BE2C (cell line): Measurements from ENCODE around the gene SEC16A.
A peak's percentile ranks its signal among the peaks of the same experiment; 100 is the strongest.

Experiments
- DNase-seq: peaks from one replicate; pipeline ENCODE4 v3.0.0-alpha.2; 2020
- H3K27me3 ChIP-seq: fragments of 250-450 bp; sonication (Bioruptor Pico); 2 replicates; pipeline ENCODE4 v1.5.1; 2020; ENCODE audit warnings: mild to moderate bottlenecking
- H3K36me3 ChIP-seq: fragments of 250-450 bp; sonication (Bioruptor Pico); 2 replicates; pipeline ENCODE4 v1.5.1; 2020; ENCODE audit warnings: mild to moderate bottlenecking
- H3K4me1 ChIP-seq: fragments of 250-450 bp; sonication (Bioruptor Pico); 2 replicates; pipeline ENCODE4 v1.5.1; 2020
- H3K4me3 ChIP-seq: 2 replicates; pipeline ENCODE4 v1.5.1; 2011; ENCODE audit warnings: low read depth, low read length
- H3K9me3 ChIP-seq: fragments of 250-450 bp; sonication (Bioruptor Pico); 2 replicates; pipeline ENCODE4 v1.5.1; 2020
- TF ChIP-seq, protein P1 (sequence below): IDR thresholded peaks from 2 replicates; pipeline ENCODE4 v1.5.1; 2012; ENCODE audit warnings: mild to moderate bottlenecking, low read depth, low read length

SEC16A gene

DNA sequence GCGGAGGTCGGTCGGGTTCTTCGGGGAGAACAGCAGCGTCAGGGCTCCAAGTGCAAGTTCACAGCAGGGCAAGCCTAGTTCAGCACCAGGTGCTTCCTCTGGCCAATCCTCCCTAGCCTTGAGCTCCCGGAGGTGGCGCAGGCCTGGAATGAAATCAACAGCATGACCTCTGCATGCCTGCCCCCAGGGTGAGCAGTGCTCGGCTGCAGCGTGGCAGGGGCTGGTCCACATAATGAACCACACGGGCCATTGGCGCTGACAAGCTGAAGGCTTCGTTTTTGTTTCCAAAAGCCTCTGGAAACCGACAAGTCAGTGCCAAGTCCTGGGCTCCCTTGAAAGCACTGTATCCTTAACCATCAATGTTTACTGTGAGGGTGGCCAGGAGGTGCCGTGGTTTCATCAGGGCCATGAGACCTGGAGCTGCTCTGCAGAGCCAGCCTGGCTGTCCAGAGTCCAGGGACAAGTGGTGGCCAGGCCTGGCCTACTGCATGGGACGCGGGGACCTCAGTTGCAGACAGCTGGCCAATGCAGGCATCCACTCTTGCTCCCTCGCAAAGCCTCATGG, 41.1 kb downstream of the SEC16A start:
- no peaks in the 10 kb centered on the region for H3K9me3 ChIP-seq
- no peak for DNase-seq
- no peaks in the 10 kb centered on the region for H3K27me3 ChIP-seq
- peaks cover 45% of the 10 kb centered on the region for H3K36me3 ChIP-seq
- H3K4me1 ChIP-seq: no peaks in the 10 kb centered on the region; the same call in 1 of the 2 replicates
- TF ChIP-seq, protein P1, sequence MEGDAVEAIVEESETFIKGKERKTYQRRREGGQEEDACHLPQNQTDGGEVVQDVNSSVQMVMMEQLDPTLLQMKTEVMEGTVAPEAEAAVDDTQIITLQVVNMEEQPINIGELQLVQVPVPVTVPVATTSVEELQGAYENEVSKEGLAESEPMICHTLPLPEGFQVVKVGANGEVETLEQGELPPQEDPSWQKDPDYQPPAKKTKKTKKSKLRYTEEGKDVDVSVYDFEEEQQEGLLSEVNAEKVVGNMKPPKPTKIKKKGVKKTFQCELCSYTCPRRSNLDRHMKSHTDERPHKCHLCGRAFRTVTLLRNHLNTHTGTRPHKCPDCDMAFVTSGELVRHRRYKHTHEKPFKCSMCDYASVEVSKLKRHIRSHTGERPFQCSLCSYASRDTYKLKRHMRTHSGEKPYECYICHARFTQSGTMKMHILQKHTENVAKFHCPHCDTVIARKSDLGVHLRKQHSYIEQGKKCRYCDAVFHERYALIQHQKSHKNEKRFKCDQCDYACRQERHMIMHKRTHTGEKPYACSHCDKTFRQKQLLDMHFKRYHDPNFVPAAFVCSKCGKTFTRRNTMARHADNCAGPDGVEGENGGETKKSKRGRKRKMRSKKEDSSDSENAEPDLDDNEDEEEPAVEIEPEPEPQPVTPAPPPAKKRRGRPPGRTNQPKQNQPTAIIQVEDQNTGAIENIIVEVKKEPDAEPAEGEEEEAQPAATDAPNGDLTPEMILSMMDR: no peak
- no peak overlapping the region for H3K4me3 ChIP-seq

DNA sequence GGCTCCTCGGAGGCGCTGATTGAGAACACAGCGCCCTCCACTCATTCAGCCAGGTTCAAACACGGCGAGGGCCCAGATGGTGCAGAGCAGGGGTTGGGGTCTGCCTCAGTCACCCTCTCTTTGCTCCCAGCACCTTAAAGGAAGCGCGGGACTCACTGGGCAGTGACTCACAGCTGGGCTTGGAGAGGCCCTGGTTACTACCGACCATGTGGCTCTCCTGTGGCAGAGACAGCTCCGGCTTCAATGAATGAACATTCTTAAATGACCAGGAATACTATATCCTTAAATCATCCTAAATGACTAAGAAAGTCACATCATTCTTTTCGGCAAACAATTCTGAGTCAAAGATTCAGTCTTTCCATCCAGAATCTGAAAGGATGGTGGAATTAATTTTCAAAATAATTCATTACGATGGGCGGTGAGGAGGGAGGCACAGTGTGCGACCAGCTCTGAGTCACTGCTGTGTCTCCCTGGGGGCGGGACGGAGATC, 41.6 kb downstream of the SEC16A start:
- Histone ChIP-seq H3K36me3 (peaks cover 42% of the 10 kb centered on the region), H3K4me1 (no peaks in the 10 kb centered on the region; the same call in 1 of the 2 replicates), H3K4me3 (no peak overlapping the region), H3K9me3 (no peaks in the 10 kb centered on the region), H3K27me3 (no peaks in the 10 kb centered on the region)
- TF ChIP-seq, protein P1: no peak
- DNase-seq: no peak

DNA sequence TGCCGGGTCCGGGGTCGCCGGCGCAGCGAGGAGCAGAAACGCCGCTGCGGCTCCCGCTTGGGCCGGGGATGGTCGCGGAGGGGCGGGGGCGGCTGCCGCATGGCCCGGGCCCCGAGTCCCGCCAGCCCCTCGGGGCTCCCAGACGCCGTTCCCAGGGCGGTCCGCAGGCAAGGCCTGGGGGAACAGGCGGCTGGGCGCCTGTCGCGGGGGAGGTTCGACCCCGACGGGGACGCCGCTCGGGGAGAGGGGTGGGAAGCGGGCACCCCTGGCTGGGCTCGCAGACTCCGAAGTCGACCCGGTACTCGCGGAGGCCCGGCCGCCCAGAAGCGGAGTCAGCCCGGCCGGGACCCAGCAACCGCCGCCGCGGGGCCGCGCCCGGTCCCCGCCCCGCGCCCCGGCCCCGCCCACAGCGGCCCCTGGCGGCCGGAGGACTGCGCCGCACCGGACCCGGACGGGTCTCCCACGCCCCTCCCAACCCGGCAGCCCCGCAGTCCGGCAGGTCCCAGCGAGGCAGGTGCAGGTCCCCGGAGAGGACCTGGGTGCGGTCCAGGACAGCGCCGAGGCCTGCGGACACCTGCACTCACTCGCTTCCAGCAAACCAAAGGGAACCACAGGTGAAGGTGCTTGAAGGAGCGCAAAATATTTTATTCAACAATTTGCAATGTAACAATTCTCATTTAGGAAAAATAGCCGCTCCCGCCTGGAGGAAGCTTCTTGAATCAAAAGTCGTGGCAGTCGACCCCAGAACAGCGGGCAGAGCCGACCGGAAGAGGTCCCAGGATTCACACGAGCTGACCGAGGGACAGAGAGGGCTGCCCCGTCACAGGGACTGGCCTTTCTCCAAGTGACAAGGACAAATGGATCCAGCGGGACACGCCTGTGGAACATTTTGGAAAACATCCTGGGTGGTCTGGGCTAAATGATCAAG, 43.1 kb downstream of the SEC16A start, which contains the start of gene INPP5E:
Gene INPP5E (minus strand): TSS at position 365 of the 928 bp plus-strand sequence. CDS start 426 bp downstream, outside the sequence.
- Histone ChIP-seq H3K36me3 (peaks cover 36% of the 10 kb centered on the region), H3K4me1 (no peaks in the 10 kb centered on the region; the same call in 1 of the 2 replicates), H3K4me3 (peak within 1 kb of the TSS; percentile 79), H3K9me3 (no peaks in the 10 kb centered on the region), H3K27me3 (no peaks in the 10 kb centered on the region)
- peak; percentile 83 for DNase-seq
- TF ChIP-seq, protein P1: peak; percentile 41

DNA sequence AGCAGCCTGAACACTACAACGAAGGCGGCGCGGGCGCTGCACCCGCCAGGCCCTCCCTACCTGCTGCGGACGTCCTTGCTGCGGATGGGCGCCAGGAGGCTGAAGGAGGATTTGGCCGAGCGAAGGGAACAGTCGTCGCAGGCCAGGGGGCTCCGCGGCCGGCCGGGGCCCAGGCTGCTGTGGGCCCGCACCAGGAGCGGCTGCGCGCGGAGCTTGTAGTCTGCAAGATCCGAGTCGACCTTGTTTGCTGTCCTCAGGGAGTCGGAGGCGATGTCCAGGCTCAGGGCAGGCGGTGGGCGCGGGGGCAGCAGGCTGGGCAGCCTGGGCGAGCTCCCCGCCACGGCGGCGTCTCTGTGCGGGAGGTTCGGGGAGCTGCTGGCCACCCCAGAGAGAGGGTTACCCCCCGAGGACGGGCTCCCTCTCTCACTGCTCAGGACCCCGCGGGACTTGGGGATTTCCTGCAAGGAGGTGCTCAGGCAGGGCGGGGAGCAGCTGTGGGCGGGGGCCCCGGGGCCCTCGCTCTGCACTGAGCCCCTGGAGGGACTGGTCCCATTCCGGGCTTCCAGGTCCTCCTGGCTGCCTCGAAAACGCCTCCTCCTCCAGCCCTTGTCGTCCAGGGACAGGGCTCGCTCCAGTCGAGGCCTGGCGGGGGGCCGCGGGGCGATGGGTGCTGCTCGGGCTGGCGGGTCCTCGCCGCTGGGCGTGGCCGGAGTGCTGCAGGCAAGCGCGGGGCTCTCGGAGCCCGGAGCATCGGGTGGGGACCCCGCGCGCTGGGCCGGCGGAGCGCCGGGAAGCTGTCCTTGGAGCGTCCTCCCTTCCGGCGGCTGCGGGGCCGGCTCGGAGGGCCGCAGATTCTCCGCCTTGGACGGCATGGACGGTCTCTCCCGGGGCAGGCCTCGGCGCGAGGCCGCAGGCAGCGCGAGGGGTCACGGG, 44.0 kb downstream of the SEC16A start:
- no peaks in the 10 kb centered on the region for H3K27me3 ChIP-seq
- H3K36me3 ChIP-seq: peaks cover 32% of the 10 kb centered on the region
- TF ChIP-seq, protein P1: no peak
- DNase-seq: peak; percentile 55
- H3K4me3 ChIP-seq: peak overlapping the region; percentile 79
- H3K9me3 ChIP-seq: no peaks in the 10 kb centered on the region
- no peaks in the 10 kb centered on the region; the same call in 1 of the 2 replicates for H3K4me1 ChIP-seq

DNA sequence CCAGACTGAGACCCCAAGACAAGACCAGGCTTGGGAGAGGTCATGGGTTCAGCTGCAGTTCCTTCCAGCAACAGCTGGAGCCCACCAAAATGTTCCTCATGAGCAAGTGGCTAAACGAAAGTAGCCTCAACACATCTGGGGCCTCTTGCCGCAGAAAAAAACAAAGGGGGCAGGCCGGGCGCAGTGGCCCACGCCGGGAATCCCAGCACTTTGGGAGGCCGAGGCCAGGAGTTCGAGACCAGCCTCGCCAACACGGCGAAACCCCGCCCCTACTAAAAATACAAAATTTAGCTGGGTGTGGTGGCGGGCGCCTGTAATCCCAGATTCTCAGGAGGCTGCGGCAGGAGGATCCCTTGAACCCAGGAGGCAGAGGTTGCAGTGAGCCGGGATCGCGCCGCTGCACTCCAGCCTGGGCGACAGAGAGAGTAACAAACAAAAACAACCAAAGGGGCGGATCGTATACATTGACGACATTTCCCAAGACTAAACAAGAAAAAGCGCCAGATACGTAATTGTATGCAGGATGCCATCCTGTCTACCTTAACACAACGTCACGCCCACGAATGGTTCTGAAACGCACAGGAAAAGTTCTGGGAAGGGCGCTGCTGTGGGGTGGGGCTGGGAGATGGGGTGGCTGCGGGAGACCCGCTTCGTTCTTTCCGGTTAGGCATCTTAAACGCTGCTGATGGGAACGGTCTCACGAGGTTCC, 44.8 kb downstream of the SEC16A start:
- H3K4me3 ChIP-seq: peak overlapping the region; percentile 79
- TF ChIP-seq, protein P1: no peak
- H3K9me3 ChIP-seq: no peaks in the 10 kb centered on the region
- DNase-seq: no peak
- H3K4me1 ChIP-seq: no peaks in the 10 kb centered on the region; the same call in 1 of the 2 replicates
- H3K27me3 ChIP-seq: no peaks in the 10 kb centered on the region
- H3K36me3 ChIP-seq: peaks cover 28% of the 10 kb centered on the region
